GM18519 (cell line): Measurements from ENCODE around the gene AGAP3.

Experiments used
- ATAC-seq: cut with Tn5 transposase; IDR thresholded peaks from one replicate; pipeline ENCODE4 v1.9.1; 2021; ENCODE audit warnings: mild to moderate bottlenecking, moderate library complexity; ENCODE audit not compliant: unreplicated experiment, low FRiP score

The AGAP3 gene

DNA sequence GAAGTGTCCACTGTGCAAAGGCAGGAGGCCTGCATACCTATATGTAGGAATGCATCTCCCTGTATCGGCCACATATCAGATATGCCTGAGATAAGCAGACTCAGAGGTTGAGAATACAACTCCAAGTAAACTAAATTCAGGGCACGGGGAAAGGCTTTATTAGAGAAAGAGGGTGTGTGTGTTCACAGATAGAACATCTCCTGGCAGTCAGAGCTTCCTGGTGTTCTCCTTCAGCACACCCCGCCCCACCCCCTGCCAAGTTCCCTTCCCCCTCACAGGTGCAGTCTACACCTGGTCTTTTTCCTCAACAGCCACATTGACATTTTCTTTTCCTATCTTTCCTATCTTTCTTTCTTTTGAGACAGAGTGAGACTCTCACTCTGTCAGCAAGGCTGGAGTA is 64.1 kb downstream of the AGAP3 start:
- ATAC-seq: no peak

DNA sequence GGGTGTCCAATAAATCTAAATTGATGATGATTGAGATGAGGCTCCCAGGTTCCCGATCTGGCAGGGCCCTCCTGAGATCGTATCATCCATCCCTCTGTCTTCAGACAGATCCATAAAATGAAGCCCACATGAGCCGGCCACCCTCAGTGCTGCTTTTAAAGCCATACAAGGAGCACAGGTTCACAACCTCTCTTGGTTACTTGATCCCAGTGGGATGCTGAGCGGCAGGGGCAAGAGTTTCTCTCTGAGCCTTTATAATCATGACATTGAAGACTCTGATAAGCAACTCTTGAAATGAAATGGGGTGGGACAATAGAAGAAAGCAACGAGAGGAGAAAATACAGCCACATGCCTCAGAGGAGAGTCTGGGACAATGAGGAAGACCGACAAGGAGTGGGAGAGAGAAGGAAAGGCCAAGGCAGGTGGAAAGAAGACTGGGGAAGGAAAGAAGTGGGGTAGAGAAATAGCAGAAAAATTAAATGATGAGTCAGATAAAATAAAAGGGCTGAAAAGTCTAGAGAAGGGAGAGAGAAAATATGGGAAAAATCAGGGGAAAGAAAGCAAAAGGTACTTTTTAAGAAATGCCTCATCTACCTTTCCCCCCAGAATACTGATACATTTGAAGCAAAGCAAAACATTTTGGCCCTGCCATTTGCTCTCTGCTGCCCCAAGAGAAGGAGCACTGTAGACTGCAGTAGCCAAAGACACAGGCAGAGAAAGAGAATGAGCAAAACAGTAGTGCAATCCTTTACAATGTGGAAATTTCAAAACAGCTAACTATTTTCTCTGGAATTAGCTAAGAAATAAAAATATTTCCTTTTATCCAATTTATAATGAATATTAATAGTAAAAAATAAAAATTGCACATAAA is 66.6 kb downstream of the AGAP3 start:
- no peak for ATAC-seq

DNA sequence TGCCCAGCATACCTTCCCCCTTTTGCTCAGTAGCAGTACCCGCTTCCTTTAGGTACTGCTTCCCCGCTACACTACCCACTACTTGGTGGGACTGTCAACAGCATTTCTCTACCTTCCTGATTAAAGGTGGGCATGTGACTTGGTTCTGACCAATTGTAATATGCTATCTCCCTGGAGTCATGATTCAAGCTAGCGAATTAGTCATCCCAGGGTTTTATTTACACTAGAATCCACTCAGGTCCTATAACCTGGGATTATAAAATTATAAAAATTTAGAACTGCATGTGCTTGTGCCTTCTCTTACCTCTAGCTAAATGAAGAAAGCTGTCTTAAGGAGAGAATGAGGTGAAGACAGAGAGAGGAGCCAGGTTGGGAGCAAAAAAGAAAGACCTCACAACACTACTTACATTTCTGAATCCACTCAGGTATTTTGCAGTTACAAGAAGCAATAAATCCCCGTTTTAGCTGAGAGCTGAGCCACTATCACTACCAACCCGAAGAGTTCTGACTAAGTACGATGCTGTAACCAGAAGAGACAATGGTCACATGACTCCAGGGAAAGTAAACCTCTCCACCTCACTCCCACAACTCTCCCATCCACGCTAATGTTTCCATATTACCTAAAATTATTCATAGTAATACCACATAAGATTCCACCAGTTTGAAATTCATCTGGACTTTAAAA is 71.5 kb downstream of the AGAP3 start:
- no peak for ATAC-seq

DNA sequence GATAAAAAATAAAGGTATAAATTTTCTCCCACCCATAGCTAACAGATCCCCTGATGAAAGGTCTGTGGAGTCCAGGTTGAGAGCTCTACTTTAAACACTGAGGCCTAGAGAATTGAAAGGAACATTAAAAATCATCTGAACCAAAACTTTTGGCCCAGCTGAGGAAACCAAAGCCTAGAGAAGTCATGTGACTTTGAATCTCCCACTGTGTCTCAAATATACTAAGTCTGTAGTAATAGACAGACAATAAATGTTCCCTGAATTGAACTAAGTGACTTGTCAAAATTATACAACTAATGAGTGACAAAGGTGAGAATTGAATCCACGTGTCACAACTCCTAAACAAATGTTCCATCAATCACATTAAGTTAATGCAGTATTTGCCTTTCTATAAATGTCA is 75.5 kb downstream of the AGAP3 start:
- ATAC-seq: no peak

DNA sequence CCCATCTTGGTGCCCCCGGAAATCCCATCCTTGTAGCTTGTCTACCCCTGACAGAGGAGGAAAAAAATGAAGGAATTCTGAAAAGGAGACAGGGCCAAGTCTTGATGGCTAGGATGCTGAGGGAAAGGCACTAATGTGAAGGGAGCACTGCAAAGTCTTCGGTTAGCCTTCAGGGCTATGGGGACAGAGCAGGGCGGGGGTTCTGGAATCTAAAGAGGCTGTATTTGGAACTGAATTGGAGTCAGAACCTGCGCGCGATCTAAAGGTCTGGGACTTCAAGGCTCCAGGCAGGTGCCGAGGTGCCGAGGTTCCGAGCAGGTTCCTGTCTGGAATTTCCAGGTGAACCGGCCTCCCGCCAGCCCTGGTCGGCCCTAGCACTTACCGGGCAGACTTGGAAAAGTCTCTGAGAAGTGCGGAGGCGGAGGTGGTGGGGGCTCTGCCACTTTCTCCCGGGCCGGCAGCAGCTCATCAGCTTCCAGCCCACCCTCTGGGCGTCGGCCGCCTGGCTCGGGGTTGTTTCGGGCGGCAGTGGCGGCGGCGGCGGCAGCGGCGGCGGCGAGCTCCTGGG is 80.4 kb downstream of the AGAP3 start:
- ATAC-seq: no peak

DNA sequence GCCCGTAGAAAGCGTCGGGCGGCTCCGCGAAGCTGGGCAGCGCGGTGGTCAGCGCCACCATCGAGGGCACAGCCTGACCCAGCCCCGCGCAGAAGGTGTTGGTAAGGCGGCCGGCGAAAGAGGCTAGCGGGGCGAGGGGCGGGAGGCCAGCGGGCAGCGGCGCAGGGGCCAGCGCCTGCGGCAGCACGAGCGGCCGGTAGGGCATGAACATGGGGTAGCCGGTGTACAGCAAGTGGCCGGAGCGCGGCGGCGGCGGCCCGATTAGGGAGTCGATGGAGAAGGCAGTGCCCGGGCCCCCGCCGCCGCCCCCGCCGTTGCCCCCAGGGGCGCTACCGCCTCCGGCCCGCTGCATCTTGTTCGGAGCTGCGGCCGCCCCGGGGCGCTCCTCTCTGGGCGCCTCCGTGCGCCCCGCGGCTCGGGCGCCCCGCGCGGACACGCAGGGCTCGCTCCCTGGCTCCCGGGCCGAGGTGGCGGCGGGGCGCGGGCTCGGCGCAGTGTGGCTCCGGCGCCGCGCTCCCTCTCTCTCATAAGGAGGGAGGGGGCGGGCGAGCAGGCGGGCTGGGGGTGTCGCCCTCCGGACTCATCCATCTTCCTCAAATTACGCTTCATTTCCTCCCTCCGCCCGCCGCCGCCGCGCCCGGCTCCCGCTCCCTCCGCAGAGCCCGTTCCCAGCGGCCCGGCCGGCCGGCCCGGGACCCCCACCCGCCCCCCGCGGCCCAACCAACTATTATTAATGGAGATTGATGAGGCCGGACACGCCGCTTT is 81.1 kb downstream of the AGAP3 start, which contains the start of gene GBX1:
TSS of gene GBX1 (minus strand) at position 498 of the 765 bp plus-strand sequence. CDS start at position 352, 146 bp downstream.
- no peak for ATAC-seq

DNA sequence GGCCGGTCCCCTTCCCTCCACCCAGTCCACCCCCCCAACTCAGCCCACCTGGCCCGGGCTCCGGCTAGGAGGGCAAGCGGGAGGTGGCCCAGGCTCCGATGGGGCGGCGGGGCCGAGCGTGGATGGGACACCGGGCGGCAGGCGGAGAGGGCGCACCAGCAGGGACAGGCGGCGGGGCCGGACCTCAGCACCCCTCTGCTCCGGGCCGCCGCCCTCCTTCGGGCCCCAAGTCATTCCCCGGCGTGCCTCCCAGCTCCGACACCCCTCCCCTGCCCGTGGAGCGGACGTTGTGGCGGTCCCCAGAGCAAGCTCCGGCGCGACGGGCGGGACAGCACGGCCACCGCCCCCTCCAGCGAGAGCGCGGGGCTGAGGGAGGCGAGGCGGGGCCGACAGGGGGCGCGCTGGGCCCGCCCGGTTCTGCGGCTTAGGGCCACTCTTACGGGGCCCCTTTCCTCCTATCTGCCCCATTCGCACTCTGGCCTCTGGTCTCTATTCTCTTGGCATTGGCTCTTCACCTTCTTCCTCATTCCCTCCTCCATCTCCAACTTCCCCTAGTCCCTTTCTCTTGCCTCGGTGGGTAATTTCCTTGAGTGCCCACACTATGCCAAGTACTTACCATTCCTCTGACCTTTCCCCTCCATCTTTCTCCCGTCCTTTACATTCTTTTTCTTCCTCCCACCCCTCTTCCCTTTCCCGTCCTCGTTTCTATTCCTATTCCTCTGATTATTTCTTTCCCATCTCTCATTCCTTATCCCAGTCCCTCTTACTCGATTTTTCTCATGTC is 81.9 kb downstream of the AGAP3 start:
- ATAC-seq: no peak

DNA sequence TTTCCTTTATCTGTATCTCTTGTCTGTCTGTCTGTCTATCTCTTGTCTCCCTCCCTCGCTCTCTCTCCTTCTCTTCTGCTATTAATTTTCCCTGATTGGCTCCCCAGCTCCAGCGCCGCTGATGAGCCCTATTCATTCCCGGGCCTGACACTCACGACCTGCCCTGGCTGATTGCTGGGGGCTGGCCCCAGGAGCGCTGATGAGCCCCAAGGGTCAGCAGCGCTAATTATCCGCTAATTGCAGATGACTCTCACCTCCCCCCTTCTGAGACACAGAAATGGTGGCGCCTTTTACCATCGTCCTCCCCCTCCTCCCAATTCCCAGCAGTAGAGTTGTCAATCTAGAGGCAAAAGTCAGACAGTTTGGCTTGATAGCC is 82.5 kb downstream of the AGAP3 start:
- ATAC-seq: no peak

DNA sequence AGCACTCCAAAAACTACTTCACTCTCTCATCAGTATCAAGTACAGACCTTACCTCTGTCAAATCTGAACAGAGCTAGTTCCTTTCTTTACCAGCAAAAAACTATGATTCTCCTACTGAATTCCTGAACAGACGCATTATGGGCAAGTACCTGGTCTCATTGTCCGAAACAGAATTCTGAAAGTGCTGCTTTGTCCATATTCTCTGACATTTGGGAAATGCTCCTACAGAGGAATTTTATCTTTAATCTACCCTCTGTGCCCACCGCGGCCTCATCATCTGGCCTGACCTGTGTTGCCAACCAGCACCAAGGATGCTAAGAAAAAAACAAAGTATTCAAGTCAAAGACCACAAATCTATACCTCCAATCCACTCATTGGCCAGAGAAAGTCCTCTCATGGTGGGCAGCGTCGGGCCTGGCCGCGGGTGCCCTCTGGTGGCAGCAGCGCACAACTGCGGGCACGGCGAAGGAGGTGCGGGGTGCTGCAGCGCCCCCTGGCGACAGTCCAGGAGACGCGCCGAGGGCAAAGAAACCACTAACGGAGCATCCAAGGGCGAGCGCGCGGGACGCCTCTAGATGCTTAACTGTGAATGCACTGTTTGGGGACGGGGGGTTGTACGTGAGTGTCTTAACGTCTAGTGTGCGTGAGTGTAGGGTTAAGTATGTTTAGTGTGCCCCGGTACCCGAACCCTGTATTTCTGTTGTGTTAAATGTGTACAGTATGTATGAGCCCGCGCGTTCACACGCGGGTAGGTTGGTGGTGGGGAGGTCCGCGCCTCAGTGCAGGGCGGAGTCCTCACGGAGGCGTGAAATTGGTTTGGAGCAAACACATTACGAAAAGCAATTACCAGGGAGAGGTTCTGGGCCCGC is 86.2 kb downstream of the AGAP3 start:
- peak; percentile 55 for ATAC-seq

DNA sequence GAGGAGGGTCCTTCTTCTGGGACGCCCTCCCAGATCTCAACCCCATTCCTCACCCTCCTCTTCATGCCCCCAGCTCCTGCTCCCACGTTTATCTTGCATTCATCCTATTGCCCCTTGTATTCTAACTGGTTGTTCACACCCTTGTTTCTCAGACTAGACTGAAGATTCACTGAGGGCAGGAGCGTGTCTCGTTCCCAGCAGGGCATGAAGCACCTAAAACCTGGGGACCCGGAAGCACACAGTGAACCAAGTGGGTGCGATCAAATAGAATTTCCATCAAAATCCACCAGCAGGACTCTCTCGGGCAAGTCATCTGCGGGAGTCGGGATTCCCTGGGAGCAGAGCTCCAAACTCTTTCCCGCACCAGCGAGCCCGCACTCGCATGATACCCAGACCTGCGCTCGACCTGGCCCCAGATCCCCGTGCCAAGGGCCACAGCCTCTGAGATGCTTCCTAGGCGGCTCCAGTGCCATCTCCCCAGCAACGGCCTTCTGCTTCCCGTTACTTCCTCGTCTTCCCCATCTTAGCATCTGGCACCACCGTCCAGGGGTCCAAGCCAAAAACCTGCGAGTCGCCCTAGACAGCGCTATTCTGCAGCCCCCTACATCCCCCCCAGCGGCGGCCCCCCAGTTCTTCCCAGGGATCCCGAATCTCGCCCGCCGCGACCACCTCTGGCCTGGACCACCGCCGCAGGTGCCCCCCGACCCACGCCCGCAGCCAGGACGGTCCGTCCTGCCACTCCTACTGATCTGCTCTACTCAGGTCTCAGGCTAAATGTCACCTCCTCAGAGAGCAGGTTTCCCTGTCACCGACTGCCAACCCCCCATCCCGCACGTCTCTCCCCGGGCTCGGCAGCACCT is 87.3 kb downstream of the AGAP3 start:
- no peak for ATAC-seq

DNA sequence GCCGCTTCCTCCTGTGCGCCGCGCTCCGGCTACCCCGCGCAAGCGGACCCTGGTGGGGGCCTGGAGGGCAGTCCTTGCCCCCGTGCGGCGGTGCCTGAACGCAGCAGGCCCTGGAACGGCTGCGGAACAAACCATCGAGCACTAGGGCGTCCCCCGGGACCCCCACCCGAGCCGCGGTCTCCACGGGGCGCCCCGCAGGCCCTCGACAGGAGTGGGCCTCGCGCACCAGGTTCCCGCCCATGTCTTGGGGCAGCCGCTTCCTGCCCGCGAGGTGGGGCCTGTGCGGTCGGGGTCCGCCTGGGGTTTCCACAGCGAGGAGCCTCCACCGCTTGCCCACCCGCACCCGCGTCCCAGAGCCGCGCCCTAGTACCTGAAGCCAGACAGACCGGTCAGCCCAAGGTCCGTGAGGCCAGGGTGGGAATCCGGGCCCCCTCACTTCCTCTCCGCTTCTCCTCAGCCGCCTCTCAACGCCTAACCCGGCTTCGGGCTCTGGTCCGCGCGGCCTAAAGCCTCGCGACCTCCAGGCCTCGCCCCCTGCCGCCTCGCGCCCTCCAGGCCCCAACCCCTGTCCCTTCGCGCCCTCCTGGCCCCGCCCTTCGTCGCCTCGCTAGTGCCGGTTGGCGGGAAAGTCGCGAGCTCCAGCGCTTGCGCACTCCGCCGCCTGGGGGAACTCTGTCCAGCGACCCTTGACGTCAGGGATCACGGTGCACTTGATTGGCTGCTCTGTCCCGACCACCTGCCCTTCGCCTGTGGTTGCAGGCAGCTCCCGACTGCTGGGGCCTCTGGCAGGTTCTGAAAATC is 88.2 kb downstream of the AGAP3 start:
- ATAC-seq: no peak

DNA sequence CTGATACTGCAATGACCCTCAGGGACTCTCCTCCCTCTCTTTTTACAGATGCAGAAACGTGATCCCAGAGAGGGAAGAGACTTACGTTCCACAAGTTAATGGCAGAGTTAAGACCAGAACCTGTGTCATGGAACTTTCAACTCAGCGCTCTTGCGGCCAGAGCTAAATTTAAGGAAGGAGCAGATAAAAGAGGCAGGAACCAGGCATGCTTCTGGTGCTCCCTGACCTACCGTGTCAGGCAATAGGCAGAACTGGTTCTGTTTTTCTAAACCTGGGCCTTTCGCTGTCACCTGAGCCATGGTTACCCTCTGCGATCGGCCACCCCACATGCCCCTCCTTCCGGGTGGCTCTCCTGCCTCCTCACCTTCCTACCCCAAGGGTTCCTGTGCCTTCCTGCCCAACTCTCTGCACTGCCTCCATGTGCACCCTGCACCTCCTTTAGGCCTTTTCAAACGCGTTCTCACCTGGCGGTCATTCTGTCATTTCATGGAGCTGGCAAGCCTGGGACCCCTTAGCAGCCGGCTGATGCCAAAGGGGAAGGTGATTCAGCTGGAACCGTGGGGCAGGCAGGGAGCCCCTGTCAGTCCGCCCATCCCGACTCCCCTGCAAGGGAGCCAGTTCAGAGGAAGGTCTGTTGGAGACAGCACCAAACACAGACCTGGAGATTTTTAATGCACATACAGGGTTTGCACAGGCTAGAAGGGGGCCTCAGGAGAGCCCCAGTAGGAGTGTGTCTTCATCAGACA is 88.9 kb downstream of the AGAP3 start:
- ATAC-seq: no peak

DNA sequence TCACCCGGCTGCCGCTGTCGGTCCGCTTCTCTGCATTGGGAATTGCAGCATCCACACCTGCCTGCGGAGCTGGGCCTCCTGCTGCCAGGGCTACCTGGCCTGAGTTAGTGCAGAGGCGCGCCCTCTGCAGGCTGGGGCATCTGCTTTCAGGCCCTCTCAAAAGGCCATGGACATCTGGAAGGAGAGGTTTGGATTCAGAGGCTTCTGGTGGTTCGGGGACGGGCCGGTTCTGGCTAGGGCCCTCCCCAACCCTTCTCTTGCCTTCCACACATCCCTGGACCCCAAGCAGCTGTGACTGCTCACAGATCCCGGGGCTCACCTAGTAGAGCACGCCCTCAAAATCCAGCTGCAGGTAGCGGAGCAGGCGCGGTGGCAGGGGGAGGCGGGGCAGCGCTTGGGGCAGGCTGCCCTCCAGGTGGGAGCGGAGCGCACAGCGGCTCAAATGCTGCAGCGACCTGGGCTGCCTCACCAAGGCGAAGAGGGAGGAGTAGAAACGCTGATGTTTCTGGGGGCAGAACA is 89.6 kb downstream of the AGAP3 start:
- ATAC-seq: no peak

DNA sequence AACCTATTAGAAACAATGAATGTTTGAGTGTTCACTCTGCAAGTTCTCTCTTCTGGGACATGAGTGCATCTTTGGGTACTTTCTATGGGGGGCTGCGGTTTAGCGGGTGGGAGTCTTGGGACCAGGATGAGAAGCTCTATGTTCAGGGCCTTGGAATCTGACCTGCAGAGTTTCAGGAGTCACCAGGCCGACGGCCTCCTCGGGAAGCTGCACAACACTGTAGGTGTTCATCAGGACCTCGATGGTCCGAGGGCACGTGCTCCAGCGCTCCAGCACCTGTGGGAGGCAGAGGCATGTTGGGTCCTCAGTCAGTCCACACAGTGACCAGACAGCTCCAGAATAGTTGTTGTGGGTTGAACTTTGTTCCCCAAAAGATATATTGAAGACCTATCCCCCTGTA is 90.1 kb downstream of the AGAP3 start:
- ATAC-seq: no peak

DNA sequence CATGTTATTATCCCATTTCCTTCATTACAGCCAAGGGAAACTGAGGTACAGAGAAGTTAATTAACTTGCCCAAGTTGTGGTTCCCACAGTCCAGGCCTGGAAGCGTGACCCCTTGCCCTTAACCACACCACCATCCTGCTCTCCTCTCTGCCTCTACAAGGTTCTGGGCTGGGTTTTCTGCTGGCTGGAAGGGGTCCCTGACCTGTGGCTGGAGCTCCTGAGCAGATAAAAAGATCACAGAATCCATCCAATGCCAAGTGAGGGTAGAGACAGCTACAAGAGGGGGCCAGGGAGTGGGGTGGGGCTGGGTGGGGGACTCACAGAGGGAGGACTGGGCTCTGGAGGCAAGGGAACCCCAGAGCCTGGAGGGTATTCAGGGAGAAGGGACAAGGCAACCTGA is 91.0 kb downstream of the AGAP3 start:
- ATAC-seq: no peak

DNA sequence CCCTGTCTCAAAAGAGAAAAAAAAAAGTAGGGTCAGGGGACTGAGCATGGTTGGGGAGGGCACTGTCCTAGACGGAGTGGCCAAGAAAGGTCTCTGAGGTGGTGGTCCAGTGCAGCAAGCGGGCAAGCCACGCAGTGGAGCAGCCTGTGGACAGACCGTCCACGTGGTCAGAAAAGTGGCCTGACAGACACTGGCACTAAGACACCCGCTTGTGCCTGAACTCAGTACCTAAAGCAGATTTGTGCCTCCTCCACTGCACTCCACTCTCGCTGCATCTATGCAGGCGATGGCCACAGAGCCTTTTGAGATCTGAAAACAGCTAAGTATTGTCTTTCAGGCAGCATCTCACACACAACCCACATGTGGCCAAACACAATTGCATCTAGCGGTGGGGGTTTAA is 92.0 kb downstream of the AGAP3 start:
- ATAC-seq: no peak

DNA sequence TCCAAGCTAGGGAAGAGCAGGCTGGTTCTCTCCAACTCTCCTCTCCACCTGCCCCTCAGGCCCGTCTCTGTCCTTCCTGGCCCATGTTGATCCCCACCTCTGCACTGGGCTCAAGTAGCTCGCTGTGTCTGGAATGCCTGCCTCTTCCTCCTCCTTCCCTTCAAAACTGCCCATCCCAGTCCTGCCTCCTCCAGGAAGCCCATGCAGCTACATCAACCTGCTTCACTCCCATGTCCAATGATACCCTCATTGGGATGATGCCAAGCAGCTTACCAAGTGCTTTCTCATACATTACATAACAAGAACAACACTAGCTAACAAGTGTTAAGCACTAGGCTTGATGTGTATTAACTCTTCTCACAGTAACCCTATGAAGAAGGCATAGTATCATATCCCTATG is 92.6 kb downstream of the AGAP3 start:
- ATAC-seq: no peak
